PC-9 (cell line): ENCODE data around the gene SLC10A1. TPM values are rescaled to one million over a fixed set of nuclear protein-coding genes. Genes with fewer than 3 reads are reported as not detected.
A peak's percentile ranks its signal among the peaks of the same experiment; 100 is the strongest.
"Not testable (repeated sequence)": the region's sequence is repeated elsewhere in the genome, so short reads cannot be mapped to it uniquely, and the experiment has no call there.

Experiments
- BruUV-seq: library from RNA; stranded (reverse); fragments of 400-500 nt; replicated peaks from 2 replicates; lab custom pipeline; 2021; lab: Mats Ljungman, UMichigan
- CTCF ChIA-PET: fragments of 300-600 bp; sonication (Branson Sonifier 250); formaldehyde crosslinking; loops from one replicate; lab custom pipeline; 2022; ENCODE audit warnings: antibody characterized with exemption; lab: Charles Lee
- POLR2A ChIA-PET: fragments of 300-600 bp; sonication (Branson Sonifier 250); formaldehyde crosslinking; loops from one replicate; lab custom pipeline; 2022; ENCODE audit warnings: antibody characterized with exemption; ENCODE audit not compliant: unreplicated experiment; lab: Charles Lee
- DNase-seq, 2 experiments: peaks; one replicate each; pipeline versions ENCODE4 v3.0.0 to v3.0.0-alpha.2; 2015 to 2022; ENCODE audit warnings: mixed read lengths in 1 of 2
- H2AFZ ChIP-seq: fragments of 200-600 bp; sonication (generic); 2 replicates; pipeline ENCODE4 v1.8.1; 2017; ENCODE audit warnings: antibody characterized with exemption
- H3F3A ChIP-seq: fragments of 200-600 bp; sonication (generic); 2 replicates; pipeline ENCODE4 v1.8.1; 2017; ENCODE audit warnings: antibody characterized with exemption, mild to moderate bottlenecking, low read depth; ENCODE audit not compliant: insufficient read depth
- H3K27ac ChIP-seq: fragments of 200-600 bp; sonication (generic); 2 replicates; pipeline ENCODE4 v1.6.1; 2016; ENCODE audit warnings: mixed run types
- H3K27me3 ChIP-seq: fragments of 200-600 bp; sonication (generic); 2 replicates; pipeline ENCODE4 v1.6.1; 2016; ENCODE audit warnings: low read depth, mixed run types; ENCODE audit not compliant: insufficient read depth
- H3K36me3 ChIP-seq: fragments of 200-600 bp; sonication (generic); 2 replicates; pipeline ENCODE4 v1.6.1; 2016; ENCODE audit warnings: low read depth, mixed run types
- H3K4me1 ChIP-seq: fragments of 200-600 bp; sonication (generic); replicated peaks from 2 replicates; pipeline ENCODE4 v1.6.1; 2016; ENCODE audit warnings: mixed run types; ENCODE audit not compliant: insufficient read depth
- H3K4me2 ChIP-seq: fragments of 200-600 bp; sonication (generic); 2 replicates; pipeline ENCODE4 v1.6.1; 2017; ENCODE audit warnings: mixed run types
- H3K4me3 ChIP-seq: fragments of 200-600 bp; sonication (generic); 2 replicates; pipeline ENCODE4 v1.6.1; 2016; ENCODE audit warnings: mixed run types
- H3K79me2 ChIP-seq: fragments of 200-600 bp; sonication (generic); 2 replicates; pipeline ENCODE4 v1.6.1; 2017; ENCODE audit warnings: low read depth, mixed run types
- H3K9me2 ChIP-seq: fragments of 200-600 bp; sonication (generic); 2 replicates; pipeline ENCODE4 v1.8.1; 2017; ENCODE audit warnings: mild to moderate bottlenecking; ENCODE audit not compliant: insufficient read depth
- H3K9me3 ChIP-seq: fragments of 200-600 bp; sonication (generic); 2 replicates; pipeline ENCODE4 v1.8.1; 2016; ENCODE audit warnings: low read depth; ENCODE audit not compliant: insufficient read depth
- H4K20me1 ChIP-seq: fragments of 200-600 bp; sonication (generic); 2 replicates; pipeline ENCODE4 v1.8.1; 2017; ENCODE audit not compliant: insufficient read depth
- EZH2 ChIP-seq: fragments of 200-600 bp; sonication (generic); IDR thresholded peaks from 2 replicates; pipeline ENCODE4 v1.8.0; 2017; ENCODE audit warnings: antibody characterized with exemption, low read depth
- intact Hi-C: fragments of 100-400 bp; cut with micrococcal nuclease; formaldehyde crosslinking; loops from one replicate; pipeline ENCODE4 v1.10.0; 2022; ENCODE audit not compliant: unreplicated experiment
- total RNA-seq: library from RNA; stranded (reverse); gene quantifications from 2 replicates; pipeline ENCODE4 v1.2.3, GENCODE V29; 2021
- TF ChIP-seq, protein P1 (sequence below): fragments of 200-600 bp; sonication (generic); conservative IDR thresholded peaks from 2 replicates; pipeline ENCODE4 v1.6.1; 2017; ENCODE audit warnings: mixed run types, antibody characterized with exemption, mild to moderate bottlenecking, moderate library complexity

Gene SLC10A1
- total RNA-seq, 1 experiment from 2014 or later = not detected

DNA sequence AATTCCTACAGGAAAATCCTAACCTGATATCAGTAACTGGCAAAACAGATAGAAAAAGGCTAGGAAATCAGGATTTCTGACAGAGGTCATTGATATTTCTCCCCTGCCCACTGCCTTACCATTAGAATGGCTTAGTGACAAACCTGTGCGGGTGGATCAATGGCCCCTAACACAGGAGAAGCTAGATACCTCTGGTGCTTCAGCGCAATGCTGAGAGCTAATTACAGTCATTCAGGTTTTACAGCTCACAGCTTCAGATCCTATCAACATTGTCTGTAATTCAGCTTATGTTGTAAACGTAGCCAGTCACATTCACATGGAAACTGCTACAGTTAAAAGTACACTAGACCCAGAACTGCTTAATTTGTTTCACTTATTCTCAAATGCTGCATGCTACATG, 17.4 kb upstream of the SLC10A1 start:
- no peak for DNase-seq
- Histone ChIP-seq H3F3A (no peaks in the 10 kb centered on the region), H2AFZ (no peak overlapping the region), H3K27ac (no peak overlapping the region), H3K36me3 (no peaks in the 10 kb centered on the region), H3K9me3 (no peaks in the 10 kb centered on the region; the same call in 1 of the 2 replicates), H3K79me2 (no peaks in the 10 kb centered on the region), H3K9me2 (no peaks in the 10 kb centered on the region), H3K4me1 (no peaks in the 10 kb centered on the region), H3K4me2 (no peak overlapping the region), H4K20me1 (no peaks in the 10 kb centered on the region; the same call in 1 of the 2 replicates), H3K27me3 (peaks cover 52% of the 10 kb centered on the region), H3K4me3 (no peak overlapping the region)
- intact Hi-C loops = no loop called here
- ChIA-PET POLR2A (no interaction called here), CTCF (no interaction called here)
- no peak for TF ChIP-seq EZH2
- TF ChIP-seq, protein P1, sequence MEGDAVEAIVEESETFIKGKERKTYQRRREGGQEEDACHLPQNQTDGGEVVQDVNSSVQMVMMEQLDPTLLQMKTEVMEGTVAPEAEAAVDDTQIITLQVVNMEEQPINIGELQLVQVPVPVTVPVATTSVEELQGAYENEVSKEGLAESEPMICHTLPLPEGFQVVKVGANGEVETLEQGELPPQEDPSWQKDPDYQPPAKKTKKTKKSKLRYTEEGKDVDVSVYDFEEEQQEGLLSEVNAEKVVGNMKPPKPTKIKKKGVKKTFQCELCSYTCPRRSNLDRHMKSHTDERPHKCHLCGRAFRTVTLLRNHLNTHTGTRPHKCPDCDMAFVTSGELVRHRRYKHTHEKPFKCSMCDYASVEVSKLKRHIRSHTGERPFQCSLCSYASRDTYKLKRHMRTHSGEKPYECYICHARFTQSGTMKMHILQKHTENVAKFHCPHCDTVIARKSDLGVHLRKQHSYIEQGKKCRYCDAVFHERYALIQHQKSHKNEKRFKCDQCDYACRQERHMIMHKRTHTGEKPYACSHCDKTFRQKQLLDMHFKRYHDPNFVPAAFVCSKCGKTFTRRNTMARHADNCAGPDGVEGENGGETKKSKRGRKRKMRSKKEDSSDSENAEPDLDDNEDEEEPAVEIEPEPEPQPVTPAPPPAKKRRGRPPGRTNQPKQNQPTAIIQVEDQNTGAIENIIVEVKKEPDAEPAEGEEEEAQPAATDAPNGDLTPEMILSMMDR = no peak
- no TSS peak for BruUV-seq

DNA sequence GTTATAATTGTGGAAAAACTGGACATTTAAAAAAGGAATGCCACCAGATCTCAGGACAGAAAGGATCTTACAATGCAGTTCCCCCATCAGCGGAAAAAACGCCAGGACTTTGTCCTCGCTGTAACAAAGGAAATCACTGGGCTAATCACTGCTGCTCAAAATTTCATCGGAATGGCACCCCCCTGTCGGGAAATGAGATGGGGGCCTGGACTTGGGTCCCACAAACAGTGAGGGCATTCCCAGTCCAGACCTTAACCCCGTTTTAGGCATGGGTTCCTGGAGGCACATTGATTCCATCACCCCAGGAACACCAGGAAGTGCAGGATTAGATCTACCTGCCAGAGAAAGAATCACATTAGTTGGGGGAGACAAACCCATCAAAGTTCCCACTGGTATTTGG, 16.3 kb upstream of the SLC10A1 start:
- BruUV-seq, H3K4me2 ChIP-seq, H4K20me1 ChIP-seq, H3K4me3 ChIP-seq, H2AFZ ChIP-seq, CTCF ChIA-PET, H3K27ac ChIP-seq, H3K4me1 ChIP-seq, H3F3A ChIP-seq, H3K9me3 ChIP-seq, H3K9me2 ChIP-seq, DNase-seq, H3K79me2 ChIP-seq, intact Hi-C loops, H3K36me3 ChIP-seq: not testable (repeated sequence)
- H3K27me3 ChIP-seq = peaks cover 52% of the 10 kb centered on the region
- POLR2A ChIA-PET = interaction anchor here (0.7 kb wide), 1 partner anchor 826 kb away, joined by 5 read pairs; no protein-coding TSS in a partner anchor

DNA sequence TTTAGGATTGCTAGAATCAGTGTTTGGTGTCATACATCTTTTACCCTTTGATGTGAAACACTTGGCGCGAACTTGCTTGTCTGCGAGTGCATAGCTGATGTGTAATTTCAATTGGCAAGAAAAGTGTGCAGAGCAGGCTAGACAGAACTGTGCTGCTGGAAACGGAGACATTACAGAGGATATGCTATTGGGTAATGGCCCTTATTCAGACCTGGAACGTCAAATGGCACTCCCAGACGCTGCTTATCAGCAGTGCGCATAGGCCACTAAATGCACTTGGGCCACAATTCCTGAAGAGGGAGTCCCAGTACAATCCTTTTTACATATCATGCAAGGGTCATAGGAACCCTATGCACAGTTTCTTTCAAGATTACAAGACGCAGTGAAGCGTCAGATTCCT, 15.7 kb upstream of the SLC10A1 start:
- no peaks in the 10 kb centered on the region for H4K20me1 ChIP-seq
- no peak overlapping the region for H2AFZ ChIP-seq
- H3K4me1 ChIP-seq = no peaks in the 10 kb centered on the region
- H3K79me2 ChIP-seq = no peaks in the 10 kb centered on the region
- TF ChIP-seq, protein P1 = 0 out of 2 replicates have a peak, but pooled peaks have one; percentile 23
- no peak for TF ChIP-seq EZH2
- intact Hi-C loops = no loop called here
- H3K36me3 ChIP-seq = no peaks in the 10 kb centered on the region
- H3K27me3 ChIP-seq = peaks cover 46% of the 10 kb centered on the region
- no peaks in the 10 kb centered on the region; the same call in 1 of the 2 replicates for H3K9me3 ChIP-seq
- H3F3A ChIP-seq = no peaks in the 10 kb centered on the region
- H3K4me2 ChIP-seq = no peak overlapping the region
- BruUV-seq = no TSS peak
- CTCF ChIA-PET = no interaction called here
- POLR2A ChIA-PET = interaction anchor here (0.7 kb wide), 1 partner anchor 826 kb away, joined by 5 read pairs; no protein-coding TSS in a partner anchor
- H3K9me2 ChIP-seq = no peaks in the 10 kb centered on the region
- no peak overlapping the region for H3K27ac ChIP-seq
- no peak overlapping the region for H3K4me3 ChIP-seq
- DNase-seq = peak in 1 of 2 experiments; percentile 7

DNA sequence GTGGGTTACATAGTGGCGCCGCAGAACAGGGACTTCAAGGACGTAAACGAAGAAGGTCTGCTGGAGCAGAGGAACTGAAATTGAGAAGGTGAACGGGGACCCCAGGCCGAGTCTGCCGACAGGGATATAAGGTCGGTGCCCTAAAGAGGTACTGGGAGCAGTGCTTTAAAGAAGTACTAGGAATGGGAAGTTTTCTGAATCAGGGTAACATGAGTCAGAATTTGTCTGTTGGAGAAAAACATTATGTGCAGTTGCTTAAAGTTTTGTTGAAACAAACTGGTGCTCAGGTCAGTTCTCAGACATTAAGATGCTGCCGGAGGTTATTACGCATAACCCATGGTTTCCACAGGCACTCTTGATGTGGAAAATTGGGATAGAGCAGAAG, 14.8 kb upstream of the SLC10A1 start:
- no peaks in the 10 kb centered on the region for H3K79me2 ChIP-seq
- no peaks in the 10 kb centered on the region for H3K36me3 ChIP-seq
- intact Hi-C loops = no loop called here

More for the DNA sequence above, 14.8 kb upstream of the SLC10A1 start:
- BruUV-seq = no TSS peak
- Histone ChIP-seq H4K20me1 (no peaks in the 10 kb centered on the region), H3K4me3 (no peak overlapping the region), H2AFZ (no peak overlapping the region), H3K27ac (no peak overlapping the region), H3K4me1 (no peaks in the 10 kb centered on the region), H3F3A (no peaks in the 10 kb centered on the region), H3K9me3 (no peaks in the 10 kb centered on the region; the same call in 1 of the 2 replicates), H3K4me2 (no peak overlapping the region), H3K9me2 (no peaks in the 10 kb centered on the region), H3K27me3 (peaks cover 38% of the 10 kb centered on the region)
- TF ChIP-seq EZH2 = no peak
- TF ChIP-seq, protein P1 = no peak
- ChIA-PET CTCF (no interaction called here), POLR2A (no interaction called here)
- no peak for DNase-seq
